AG09309 (cell line): ENCODE results near the gene WRNIP1.

Experiments
- DNase-seq: peaks from one replicate; pipeline ENCODE4 v3.0.0-alpha.2; 2010; ENCODE audit warnings: low read depth
- H3K4me3 ChIP-seq: 2 replicates; pipeline ENCODE4 v1.5.1; 2011; ENCODE audit warnings: mild to moderate bottlenecking, low read depth, low read length, moderate library complexity; ENCODE audit not compliant: control insufficient read depth
- CTCF ChIP-seq: IDR thresholded peaks from 2 replicates; pipeline ENCODE4 v1.5.1; 2011; ENCODE audit warnings: mild to moderate bottlenecking, low read depth, low read length, inconsistent platforms; ENCODE audit not compliant: insufficient read depth, control insufficient read depth; ENCODE audit errors: missing control alignments

WRNIP1 gene

DNA sequence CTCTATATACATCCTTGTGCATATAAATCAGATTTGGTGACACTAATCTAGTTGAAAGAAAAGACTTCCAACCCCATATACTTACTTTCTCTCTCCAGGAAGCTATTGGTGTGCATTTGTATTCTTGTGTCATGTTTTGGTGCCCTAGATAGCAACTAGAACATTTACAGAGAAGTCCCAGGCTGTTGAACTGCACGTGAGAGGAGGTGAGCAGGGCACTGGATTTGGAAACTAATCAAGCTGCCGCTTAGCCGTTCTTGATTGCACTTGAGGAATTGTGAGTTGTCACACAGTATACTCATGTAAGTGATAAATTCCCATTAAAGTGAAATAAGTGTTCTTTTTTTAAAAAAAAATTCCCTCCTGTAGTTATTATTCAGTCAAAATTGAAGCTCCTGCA, 7.6 kb downstream of the WRNIP1 start:
- H3K4me3 ChIP-seq = no peak overlapping the region
- TF ChIP-seq CTCF = no peak
- no peak for DNase-seq

DNA sequence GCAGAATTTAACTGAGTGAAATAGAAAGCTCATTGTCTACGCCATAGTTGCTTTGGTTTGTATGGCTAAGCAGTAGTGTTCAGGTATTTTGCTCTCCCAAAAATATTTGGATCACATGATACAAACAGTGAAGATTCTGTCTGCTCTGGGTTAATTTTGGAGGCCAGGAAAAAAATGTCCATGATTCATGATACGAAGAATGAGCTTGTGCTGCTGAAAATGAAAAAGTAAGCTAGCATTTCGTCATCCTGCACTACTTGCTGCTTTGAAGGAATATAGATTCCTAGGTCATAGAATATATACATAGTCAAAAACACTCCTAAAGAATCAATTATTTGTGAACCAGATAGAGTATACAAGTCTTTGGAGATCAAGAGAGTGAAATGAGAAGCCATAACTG, 8.3 kb downstream of the WRNIP1 start:
- no peak for DNase-seq
- no peak overlapping the region for H3K4me3 ChIP-seq
- no peak for TF ChIP-seq CTCF

DNA sequence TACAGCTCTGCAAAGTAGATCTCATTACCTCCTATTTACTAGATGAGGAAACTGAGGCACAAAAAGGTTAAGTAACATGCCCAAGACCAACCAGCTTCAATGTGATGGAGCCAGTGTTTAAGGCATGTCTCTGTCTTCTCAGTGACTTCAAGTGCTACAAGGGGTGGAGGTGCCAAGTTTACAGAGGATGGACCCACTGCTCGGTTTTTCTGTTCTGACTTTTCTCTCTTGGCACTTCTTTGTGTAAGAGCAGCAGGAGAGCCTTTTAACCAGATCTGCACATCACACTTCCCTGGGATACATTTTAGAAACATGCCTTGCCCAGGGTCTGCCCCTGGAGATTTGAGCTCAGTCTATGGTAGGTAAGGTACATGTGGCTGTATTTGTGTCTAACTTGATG, 9.8 kb downstream of the WRNIP1 start:
- no peak overlapping the region for H3K4me3 ChIP-seq
- no peak for TF ChIP-seq CTCF
- DNase-seq = no peak

GRCh38 chr6:2777249-2777648, 12.1 kb downstream of the WRNIP1 start:
- no peak for DNase-seq
- no peak overlapping the region for H3K4me3 ChIP-seq
- no peak for TF ChIP-seq CTCF

GRCh38 chr6:2780102-2780737, 15.0 kb downstream of the WRNIP1 start:
- TF ChIP-seq CTCF = no peak
- no peak overlapping the region for H3K4me3 ChIP-seq
- DNase-seq = no peak

GRCh38 chr6:2781685-2782355, 16.6 kb downstream of the WRNIP1 start:
- H3K4me3 ChIP-seq = no peak overlapping the region
- TF ChIP-seq CTCF = no peak
- no peak for DNase-seq
